GM03348 (cell line): Measurements from ENCODE around the gene WFIKKN2.
"Not testable (repeated sequence)": the region's sequence is repeated elsewhere in the genome, so short reads cannot be mapped to it uniquely, and the experiment has no call there.

ENCODE experiments used
- DNase-seq: peaks from one replicate; pipeline ENCODE4 v3.0.0; 2012; ENCODE audit warnings: low spot score

The WFIKKN2 gene

GRCh38 chr17:50835301-50836234 lies at the start of gene WFIKKN2:
Gene WFIKKN2, plus strand, starts transcription at chr17:50835586. Its CDS starts 352 bp downstream, at chr17:50835938.
- no peak for DNase-seq

- DNase-seq, result peak; percentile 65
These were observed 49.3 kb upstream of the WFIKKN2 start for GRCh38 chr17:50785946-50786570.

- no peak for DNase-seq
These were observed 48.3 kb upstream of the WFIKKN2 start for GRCh38 chr17:50787106-50787505.

GRCh38 chr17:50790618-50791017 lies 44.8 kb upstream of the WFIKKN2 start:
- no peak for DNase-seq

- no peak for DNase-seq
These were observed 43.3 kb upstream of the WFIKKN2 start for GRCh38 chr17:50792132-50792531.

GRCh38 chr17:50793007-50793406 lies 42.4 kb upstream of the WFIKKN2 start:
- DNase-seq, result no peak

GRCh38 chr17:50794361-50794760 lies 41.0 kb upstream of the WFIKKN2 start:
- no peak for DNase-seq

GRCh38 chr17:50797135-50797810 lies 38.1 kb upstream of the WFIKKN2 start:
- no peak for DNase-seq

GRCh38 chr17:50798424-50799288 lies 36.7 kb upstream of the WFIKKN2 start:
- no peak for DNase-seq

GRCh38 chr17:50799582-50799981 lies 35.8 kb upstream of the WFIKKN2 start:
- DNase-seq, result no peak

GRCh38 chr17:50800196-50800700 lies 35.1 kb upstream of the WFIKKN2 start:
- no peak for DNase-seq

GRCh38 chr17:50802609-50803571 lies 32.5 kb upstream of the WFIKKN2 start:
- DNase-seq, result no peak

- DNase-seq, result no peak
These were observed 31.7 kb upstream of the WFIKKN2 start for GRCh38 chr17:50803676-50804075.

GRCh38 chr17:50804749-50805475 lies 30.5 kb upstream of the WFIKKN2 start:
- not testable (repeated sequence) for DNase-seq

GRCh38 chr17:50805486-50805885 lies 29.9 kb upstream of the WFIKKN2 start:
- DNase-seq, result no peak

GRCh38 chr17:50806141-50806643 lies 29.2 kb upstream of the WFIKKN2 start:
- no peak for DNase-seq

GRCh38 chr17:50807009-50807408 lies 28.4 kb upstream of the WFIKKN2 start:
- DNase-seq, result no peak

GRCh38 chr17:50807675-50808074 lies 27.7 kb upstream of the WFIKKN2 start:
- no peak for DNase-seq

- DNase-seq, result no peak
These were observed 27.0 kb upstream of the WFIKKN2 start for GRCh38 chr17:50808413-50808812.
